H1 (cell line): ENCODE measurements around the gene CDC27. TPM values are rescaled to one million over a fixed set of nuclear protein-coding genes. Genes with fewer than 3 reads are reported as not detected.
"Not testable (repeated sequence)": the region's sequence is repeated elsewhere in the genome, so short reads cannot be mapped to it uniquely, and the experiment has no call there.

Experiments used
- CTCF ChIA-PET: fragments of 300-600 bp; sonication (Branson Sonifier 250); formaldehyde crosslinking; loops from one replicate; lab custom pipeline; 2021; ENCODE audit not compliant: partially characterized antibody; lab: Charles Lee
- POLR2A ChIA-PET: fragments of 300-600 bp; sonication (Branson Sonifier 250); formaldehyde crosslinking; loops from one replicate; lab custom pipeline; 2021; ENCODE audit warnings: inconsistent platforms; ENCODE audit not compliant: partially characterized antibody; lab: Charles Lee
- DNase-seq, 2 experiments: peaks; one replicate each; pipeline versions ENCODE4 v3.0.0 to v3.0.0-alpha.2; 2010 to 2022; ENCODE audit warnings: low spot score in 2 of 2, low read depth in 1 of 2, mixed read lengths in 1 of 2
- FAIRE-seq: peaks from 2 replicates; lab custom pipeline; 2011; peaks lifted over from hg19 to GRCh38; lab: Jason Lieb, UNC
- H2AFZ ChIP-seq: 2 replicates; pipeline ENCODE4 v1.8.1; 2012; ENCODE audit warnings: low read length, inconsistent platforms
- H2AK5ac ChIP-seq: 2 replicates; pipeline ENCODE4 v1.6.1; 2013; ENCODE audit warnings: low read depth, low read length
- H2BK120ac ChIP-seq: replicated peaks from 2 replicates; pipeline ENCODE3; 2013; ENCODE audit warnings: low read depth, low read length, inconsistent platforms
- H2BK12ac ChIP-seq: 2 replicates; pipeline ENCODE4 v1.6.1; 2013; ENCODE audit warnings: low read depth, low read length
- H2BK15ac ChIP-seq: 2 replicates; pipeline ENCODE4 v1.6.1; 2013; ENCODE audit warnings: low read length
- H2BK20ac ChIP-seq: 2 replicates; pipeline ENCODE4 v1.6.1; 2013; ENCODE audit warnings: low read length
- H2BK5ac ChIP-seq: 2 replicates; pipeline ENCODE4 v1.6.1; 2013; ENCODE audit warnings: low read depth, low read length
- H3K14ac ChIP-seq: 2 replicates; pipeline ENCODE4 v1.6.1; 2013; ENCODE audit warnings: inconsistent platforms; ENCODE audit not compliant: insufficient read length
- H3K18ac ChIP-seq: 2 replicates; pipeline ENCODE4 v1.6.1; 2013; ENCODE audit warnings: low read length; ENCODE audit errors: extremely low read depth
- H3K23ac ChIP-seq: 2 replicates; pipeline ENCODE4 v1.6.1; 2013; ENCODE audit warnings: inconsistent platforms; ENCODE audit not compliant: insufficient read length
- H3K23me2 ChIP-seq: 2 replicates; pipeline ENCODE4 v1.6.1; 2013; ENCODE audit warnings: low read depth, low read length
- H3K27ac ChIP-seq: 2 replicates; pipeline ENCODE4 v1.6.1; 2011; ENCODE audit warnings: low read depth, low read length, inconsistent platforms
- H3K27me3 ChIP-seq, 4 experiments: replicated peaks in 1 of 4; 1 replicate in 1 of 4; 2 replicates in 3 of 4; pipeline versions ENCODE4 v1.6.1 to v1.8.1; 2011 to 2013; ENCODE audit warnings: low read length in 3 of 4, mild to moderate bottlenecking in 3 of 4, inconsistent platforms in 2 of 4, mixed read lengths in 2 of 4, moderate library complexity in 1 of 4; ENCODE audit not compliant: control insufficient read depth in 3 of 4, insufficient read depth in 3 of 4; ENCODE audit errors: extremely low read depth in 1 of 4
- H3K36me3 ChIP-seq, 4 experiments: 2 replicates each; pipeline versions ENCODE4 v1.6.1 to v1.8.1; 2011 to 2013; ENCODE audit warnings: mild to moderate bottlenecking in 4 of 4, low read length in 3 of 4, moderate library complexity in 2 of 4, control low read depth in 1 of 4, inconsistent platforms in 1 of 4; ENCODE audit not compliant: insufficient read depth in 4 of 4, control insufficient read depth in 2 of 4
- H3K4ac ChIP-seq: replicated peaks from 2 replicates; pipeline ENCODE3; 2013; ENCODE audit warnings: low read length, low read depth, mixed read lengths, inconsistent platforms; ENCODE audit not compliant: insufficient read length
- H3K4me1 ChIP-seq, 4 experiments: replicated peaks in 1 of 4; 1 replicate in 1 of 4; 2 replicates in 3 of 4; pipeline versions ENCODE4 v1.6.1 to v1.8.1; 2011 to 2013; ENCODE audit warnings: low read length in 3 of 4, inconsistent platforms in 2 of 4, mixed read lengths in 1 of 4; ENCODE audit not compliant: insufficient read depth in 4 of 4, control insufficient read depth in 3 of 4
- H3K4me2 ChIP-seq, 2 experiments: 2 replicates each; pipeline versions ENCODE4 v1.6.1 to v1.8.1; 2011 to 2013; ENCODE audit warnings: low read depth in 2 of 2, low read length in 2 of 2, control low read depth in 1 of 2, inconsistent platforms in 1 of 2, mild to moderate bottlenecking in 1 of 2; ENCODE audit not compliant: insufficient read depth in 1 of 2
- H3K4me3 ChIP-seq, 4 experiments: fragments of 200-600, 300-600 bp in 1 of 4; sonication (generic), shearing (Covaris generic), sonication (Bioruptor Twin) in 1 of 4; 2 replicates each; pipeline versions ENCODE4 v1.5.1 to v1.8.1; 2011 to 2016; ENCODE audit warnings: low read length in 4 of 4, low read depth in 3 of 4, control low read depth in 2 of 4, inconsistent platforms in 2 of 4, mild to moderate bottlenecking in 2 of 4, mixed read lengths in 1 of 4, moderate library complexity in 1 of 4; ENCODE audit not compliant: insufficient read depth in 2 of 4; ENCODE audit errors: extremely low read depth in 1 of 4
- H3K56ac ChIP-seq: replicated peaks from 2 replicates; pipeline ENCODE3; 2013; ENCODE audit warnings: low read depth, mild to moderate bottlenecking, mixed read lengths, low read length, inconsistent platforms; ENCODE audit not compliant: insufficient read length
- H3K79me1 ChIP-seq: 2 replicates; pipeline ENCODE4 v1.6.1; 2013; ENCODE audit warnings: low read depth, low read length, control low read depth
- H3K79me2 ChIP-seq, 2 experiments: 2 replicates each; pipeline versions ENCODE4 v1.6.1 to v1.8.1; 2012 to 2013; ENCODE audit warnings: low read length in 2 of 2, mild to moderate bottlenecking in 2 of 2, inconsistent platforms in 1 of 2; ENCODE audit not compliant: insufficient read depth in 2 of 2, control insufficient read depth in 1 of 2
- H3K9ac ChIP-seq, 4 experiments: replicated peaks in 1 of 4; 1 replicate in 1 of 4; 2 replicates in 3 of 4; pipeline versions ENCODE4 v1.6.1 to v1.8.1; 2011 to 2013; ENCODE audit warnings: low read depth in 3 of 4, low read length in 3 of 4, control low read depth in 2 of 4, mild to moderate bottlenecking in 2 of 4, moderate library complexity in 2 of 4, inconsistent platforms in 1 of 4; ENCODE audit errors: extremely low read depth in 1 of 4
- H3K9me3 ChIP-seq, 2 experiments: 2 replicates each; pipeline versions ENCODE4 v1.6.1 to v1.8.1; 2012 to 2013; ENCODE audit warnings: mild to moderate bottlenecking in 2 of 2, moderate library complexity in 2 of 2, control low read depth in 1 of 2, inconsistent platforms in 1 of 2, low read depth in 1 of 2, low read length in 1 of 2, mixed read lengths in 1 of 2; ENCODE audit not compliant: insufficient read depth in 2 of 2
- H4K20me1 ChIP-seq, 2 experiments: replicated peaks in 1 of 2; 2 replicates each; pipeline versions ENCODE3 to v1.8.1; 2011 to 2013; ENCODE audit warnings: inconsistent platforms in 2 of 2, low read length in 2 of 2, mild to moderate bottlenecking in 1 of 2; ENCODE audit not compliant: insufficient read depth in 2 of 2, control insufficient read depth in 1 of 2
- H4K5ac ChIP-seq: 2 replicates; pipeline ENCODE4 v1.6.1; 2013; ENCODE audit warnings: low read length, low read depth, mixed read lengths, inconsistent platforms; ENCODE audit not compliant: insufficient read length
- H4K8ac ChIP-seq: 2 replicates; pipeline ENCODE4 v1.8.0; 2013; ENCODE audit warnings: mild to moderate bottlenecking, moderate library complexity, low read length, inconsistent platforms; ENCODE audit not compliant: insufficient read depth; ENCODE audit errors: extremely low read depth
- H4K91ac ChIP-seq: replicated peaks from 2 replicates; pipeline ENCODE3; 2013; ENCODE audit warnings: low read length, mixed read lengths, inconsistent platforms; ENCODE audit not compliant: insufficient read length
- CBX8 ChIP-seq: fragments of 300-800, 300-1000 bp; sonication (generic); IDR thresholded peaks from 2 replicates; pipeline ENCODE4 v1.7.1; 2016; ENCODE audit warnings: low read depth, low read length, borderline replicate concordance
- WGBS, 2 experiments: shearing (Covaris generic) in 1 of 2; methylation state at CpG; one replicate each; pipeline versions ENCODE4 v1.1.6 to v1.1.7; 2013 to 2015; ENCODE audit warnings: low lambda C conversion rate in 2 of 2, mixed read lengths in 2 of 2, inconsistent platforms in 1 of 2, low coverage in 1 of 2, missing lambda C conversion rate in 1 of 2; ENCODE audit not compliant: insufficient replicate concordance in 2 of 2, insufficient coverage in 1 of 2, insufficient read length in 1 of 2; ENCODE audit errors: extremely low coverage in 1 of 2, missing lambda C conversion rate in 1 of 2; 5-methylcytosine and 5-hydroxymethylcytosine counted together
- polyA plus RNA-seq, 7 experiments: library from polyadenylated mRNA; depleted of rRNA in 3 of 7; stranded (reverse) in 5 of 7; unstranded in 2 of 7; fragments of >200 nt in 5 of 7; fragments of 200-250 nt in 2 of 7; gene quantifications; 1 replicate in 5 of 7; 2 replicates in 1 of 7; 4 replicates in 1 of 7; pipeline versions ENCODE4 v1.2.1 to v1.2.3, GENCODE V29; 2011 to 2013; ENCODE audit warnings: missing spikeins in 2 of 7, mixed read lengths in 2 of 7
- total RNA-seq: library from RNA; stranded (reverse); fragmentation: NEBNext Ultra II Directional; extraction: Animal tissue kit (Norgen Biotek cat#: 25700); gene quantifications from 2 replicates; pipeline ENCODE4 v1.2.1, GENCODE V29; 2021

Gene CDC27
- total and polyA plus RNA-seq, 2 of the 8 experiments (the other 6 are each of a cell fraction or from before 2014, with no cell fraction given): 41.9 to 87.5 TPM

- TF ChIP-seq CBX8: no peak
Measured at GRCh38 chr17:47135235-47135634, 53.9 kb downstream of the CDC27 start (continued).

GRCh38 chr17:47134354-47134753 lies 54.7 kb downstream of the CDC27 start:
- FAIRE-seq, H3K56ac ChIP-seq, H3K4ac ChIP-seq, H2BK12ac ChIP-seq, H3K4me1 ChIP-seq, H3K14ac ChIP-seq, H2AK5ac ChIP-seq, H2AFZ ChIP-seq, DNase-seq, H4K20me1 ChIP-seq, H2BK15ac ChIP-seq, H3K23me2 ChIP-seq, H2BK20ac ChIP-seq, H3K9me3 ChIP-seq, H2BK120ac ChIP-seq, H4K5ac ChIP-seq, H3K79me2 ChIP-seq, H3K27ac ChIP-seq, H3K4me3 ChIP-seq, H3K9ac ChIP-seq, H3K23ac ChIP-seq, H3K79me1 ChIP-seq, H3K18ac ChIP-seq, H2BK5ac ChIP-seq, H3K4me2 ChIP-seq, H4K91ac ChIP-seq, H4K8ac ChIP-seq, H3K27me3 ChIP-seq: not testable (repeated sequence)
- POLR2A ChIA-PET: interaction anchor here (0.7 kb wide), 1 partner anchor 11 kb away, joined by 3 read pairs; no protein-coding TSS in a partner anchor
- WGBS, 2 experiments: 92% methylated on average over 5 of the region's 5 CpGs; no CpG with 5 or more reads in 1 of the 2 experiments
- peaks cover 7 to 40% (median 17%) of the 10 kb centered on the region in 4 experiments for H3K36me3 ChIP-seq
- CTCF ChIA-PET: interaction anchor here (1.2 to 1.5 kb wide), 2 partner anchors 11 to 192 kb away, joined by 3 to 5 read pairs; no protein-coding TSS in a partner anchor
